GM12801 (cell line): Measurements from ENCODE around the gene MUC5AC.

Experiments
- TF ChIP-seq, protein P1 (sequence below): IDR thresholded peaks from one replicate; pipeline ENCODE4 v1.5.1; 2011; ENCODE audit warnings: control low read depth; ENCODE audit not compliant: insufficient read length; ENCODE audit errors: extremely low read depth

MUC5AC gene

DNA sequence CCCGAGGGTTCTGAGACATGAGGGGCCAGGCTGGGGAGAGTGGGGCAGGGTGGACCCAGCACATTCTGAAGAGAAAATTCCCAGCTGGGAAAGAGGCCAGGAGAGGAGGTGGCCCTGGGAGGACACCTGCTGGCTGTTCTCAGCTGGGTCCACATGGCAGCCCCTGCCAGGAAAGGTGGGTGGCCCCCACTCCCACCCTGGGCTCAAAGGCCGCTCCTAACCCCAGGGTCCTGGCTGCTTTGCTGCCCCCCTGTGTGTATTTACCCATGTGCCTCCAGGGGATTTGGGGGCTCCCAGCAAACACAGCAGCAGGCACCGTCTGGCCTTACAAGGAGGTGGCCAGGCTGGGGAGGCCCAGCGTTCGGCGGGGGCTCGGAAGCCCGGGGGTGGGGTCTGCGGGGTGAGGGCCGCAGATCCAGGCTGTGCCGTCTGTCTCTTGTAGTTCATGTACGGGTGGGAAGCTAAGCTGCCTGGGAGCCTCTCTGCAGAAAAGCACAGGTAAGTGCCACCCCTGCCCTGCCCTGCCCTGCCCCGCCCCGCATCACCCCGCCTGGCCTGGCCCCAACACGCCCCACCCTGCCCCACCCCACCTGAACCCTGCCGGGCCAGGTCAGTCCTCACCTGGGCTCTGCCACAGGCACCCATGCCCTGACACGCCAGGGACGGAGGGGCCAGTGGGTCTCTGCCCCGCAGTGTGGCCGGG is 75.7 kb downstream of the MUC5AC start:
- TF ChIP-seq, protein P1, sequence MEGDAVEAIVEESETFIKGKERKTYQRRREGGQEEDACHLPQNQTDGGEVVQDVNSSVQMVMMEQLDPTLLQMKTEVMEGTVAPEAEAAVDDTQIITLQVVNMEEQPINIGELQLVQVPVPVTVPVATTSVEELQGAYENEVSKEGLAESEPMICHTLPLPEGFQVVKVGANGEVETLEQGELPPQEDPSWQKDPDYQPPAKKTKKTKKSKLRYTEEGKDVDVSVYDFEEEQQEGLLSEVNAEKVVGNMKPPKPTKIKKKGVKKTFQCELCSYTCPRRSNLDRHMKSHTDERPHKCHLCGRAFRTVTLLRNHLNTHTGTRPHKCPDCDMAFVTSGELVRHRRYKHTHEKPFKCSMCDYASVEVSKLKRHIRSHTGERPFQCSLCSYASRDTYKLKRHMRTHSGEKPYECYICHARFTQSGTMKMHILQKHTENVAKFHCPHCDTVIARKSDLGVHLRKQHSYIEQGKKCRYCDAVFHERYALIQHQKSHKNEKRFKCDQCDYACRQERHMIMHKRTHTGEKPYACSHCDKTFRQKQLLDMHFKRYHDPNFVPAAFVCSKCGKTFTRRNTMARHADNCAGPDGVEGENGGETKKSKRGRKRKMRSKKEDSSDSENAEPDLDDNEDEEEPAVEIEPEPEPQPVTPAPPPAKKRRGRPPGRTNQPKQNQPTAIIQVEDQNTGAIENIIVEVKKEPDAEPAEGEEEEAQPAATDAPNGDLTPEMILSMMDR: no peak

DNA sequence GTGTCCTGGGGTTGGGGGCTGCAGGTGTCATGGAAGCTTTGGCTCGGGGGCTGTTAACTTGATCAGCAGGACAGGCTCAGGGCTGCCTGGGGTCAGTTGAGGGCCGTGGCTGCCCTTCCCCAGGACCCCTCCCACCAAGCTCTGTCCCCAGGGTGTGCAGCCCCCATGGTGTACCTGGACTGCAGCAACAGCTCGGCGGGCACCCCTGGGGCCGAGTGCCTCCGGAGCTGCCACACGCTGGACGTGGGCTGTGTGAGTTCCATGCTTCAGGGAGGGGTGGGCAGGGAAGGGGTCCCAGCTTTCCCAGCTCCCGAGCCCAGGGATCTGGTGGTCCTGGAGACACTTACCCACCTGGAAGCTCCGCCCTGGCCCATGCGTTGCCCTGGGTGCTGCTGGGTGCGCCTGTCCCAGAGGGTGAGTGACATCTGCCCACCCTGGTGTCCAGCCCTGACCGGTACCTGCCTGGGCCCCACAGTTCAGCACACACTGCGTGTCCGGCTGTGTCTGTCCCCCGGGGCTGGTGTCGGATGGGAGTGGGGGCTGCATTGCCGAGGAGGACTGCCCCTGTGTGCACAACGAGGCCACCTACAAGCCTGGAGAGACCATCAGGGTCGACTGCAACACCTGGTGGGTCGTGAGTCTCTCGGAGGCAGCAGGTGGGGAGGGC is 76.4 kb downstream of the MUC5AC start:
- TF ChIP-seq, protein P1: no peak

DNA sequence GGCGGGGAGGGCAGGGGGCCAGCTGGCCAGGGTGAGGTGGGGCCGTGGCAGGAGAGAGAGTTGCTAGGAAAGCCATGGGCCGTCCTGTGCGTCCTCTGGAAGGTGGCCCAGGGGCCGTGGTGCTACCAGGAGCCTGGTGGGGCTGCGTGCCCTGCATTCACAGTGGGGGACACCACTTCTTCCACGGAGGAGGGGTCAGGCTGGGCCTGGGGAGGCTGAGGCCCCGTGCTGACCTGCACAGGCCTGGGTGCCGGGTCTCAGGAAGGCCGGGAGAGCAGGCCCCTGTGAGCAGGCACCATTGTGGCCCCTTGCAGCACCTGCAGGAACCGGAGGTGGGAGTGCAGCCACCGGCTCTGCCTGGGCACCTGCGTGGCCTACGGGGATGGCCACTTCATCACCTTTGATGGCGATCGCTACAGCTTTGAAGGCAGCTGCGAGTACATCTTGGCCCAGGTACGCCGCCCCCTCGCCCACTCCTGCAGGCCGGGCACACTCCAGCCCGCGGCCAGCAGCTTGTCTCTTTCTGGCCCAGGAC is 77.1 kb downstream of the MUC5AC start:
- TF ChIP-seq, protein P1: no peak

DNA sequence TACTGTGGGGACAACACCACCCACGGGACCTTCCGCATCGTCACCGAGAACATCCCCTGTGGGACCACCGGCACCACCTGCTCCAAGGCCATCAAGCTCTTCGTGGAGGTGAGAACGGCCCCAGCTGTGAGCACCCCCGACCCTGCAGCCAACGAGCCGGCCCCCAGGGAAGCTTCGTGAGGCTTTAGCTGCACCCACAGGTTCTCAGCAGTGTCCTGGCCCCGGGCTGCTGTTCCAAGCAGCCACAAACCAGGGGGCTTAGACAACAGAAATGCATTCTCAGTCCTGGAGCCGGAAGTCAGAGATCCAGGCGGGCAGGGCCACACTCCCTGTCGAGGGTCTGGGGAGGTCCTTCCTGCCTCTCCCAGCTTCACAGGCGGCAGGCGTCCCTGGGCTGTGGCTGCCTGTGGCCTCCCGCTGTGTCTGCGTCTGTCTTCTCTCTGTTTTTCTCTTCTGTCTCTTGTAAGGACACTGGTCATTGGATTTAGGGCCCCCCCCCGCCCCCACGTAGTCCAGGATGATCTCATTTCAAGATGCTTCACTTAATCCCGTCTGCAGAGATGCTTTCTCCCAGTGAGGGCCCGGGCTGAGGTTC is 77.7 kb downstream of the MUC5AC start:
- TF ChIP-seq, protein P1: no peak

DNA sequence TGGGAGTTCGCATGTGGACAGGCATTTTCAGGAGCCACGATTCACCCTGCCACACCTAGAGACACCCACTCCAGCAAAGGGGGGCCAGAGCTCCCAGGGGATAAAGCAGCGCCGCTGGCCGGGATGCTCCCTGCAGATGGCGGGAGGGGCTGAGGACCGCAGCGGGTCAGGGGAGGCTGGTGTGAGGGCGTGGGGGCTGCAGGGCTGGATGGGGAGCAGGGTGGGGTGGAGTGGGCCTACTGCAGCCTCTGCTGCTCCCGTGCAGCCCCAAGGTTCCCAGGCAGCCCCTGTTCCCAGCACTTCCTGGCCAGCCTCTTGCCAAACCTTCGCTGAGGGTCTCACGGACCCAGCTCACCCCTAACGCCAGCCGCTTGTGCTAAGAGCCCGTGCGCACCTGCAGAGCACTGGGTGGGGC is 78.2 kb downstream of the MUC5AC start:
- TF ChIP-seq, protein P1: no peak

DNA sequence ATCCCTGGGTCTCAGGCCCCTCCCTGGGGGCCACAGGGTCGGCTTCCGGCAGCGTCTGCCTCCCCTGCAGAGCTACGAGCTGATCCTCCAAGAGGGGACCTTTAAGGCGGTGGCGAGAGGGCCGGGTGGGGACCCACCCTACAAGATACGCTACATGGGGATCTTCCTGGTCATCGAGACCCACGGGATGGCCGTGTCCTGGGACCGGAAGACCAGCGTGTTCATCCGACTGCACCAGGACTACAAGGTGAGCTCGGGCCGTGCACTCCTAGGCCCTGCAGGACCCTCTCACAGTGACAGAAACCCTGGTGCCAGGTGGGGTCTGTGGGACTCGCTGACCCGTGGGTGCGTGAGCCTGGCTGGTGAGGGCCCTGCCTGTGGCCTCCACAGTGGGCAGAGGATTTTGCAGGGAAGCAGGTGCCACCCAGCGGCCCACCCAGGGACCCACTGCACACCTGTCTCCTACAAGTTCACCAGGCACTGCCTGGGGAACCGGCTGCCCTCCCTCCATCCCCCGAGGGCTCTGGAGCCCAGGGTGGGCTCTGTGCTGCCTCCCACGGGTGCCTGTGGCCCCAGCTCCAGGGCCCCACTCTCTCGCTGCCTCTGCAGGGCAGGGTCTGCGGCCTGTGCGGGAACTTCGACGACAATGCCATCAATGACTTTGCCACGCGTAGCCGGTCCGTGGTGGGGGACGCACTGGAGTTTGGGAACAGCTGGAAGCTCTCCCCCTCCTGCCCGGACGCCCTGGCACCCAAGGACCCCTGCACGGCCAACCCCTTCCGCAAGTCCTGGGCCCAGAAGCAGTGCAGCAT is 78.8 kb downstream of the MUC5AC start:
- TF ChIP-seq, protein P1: no peak

DNA sequence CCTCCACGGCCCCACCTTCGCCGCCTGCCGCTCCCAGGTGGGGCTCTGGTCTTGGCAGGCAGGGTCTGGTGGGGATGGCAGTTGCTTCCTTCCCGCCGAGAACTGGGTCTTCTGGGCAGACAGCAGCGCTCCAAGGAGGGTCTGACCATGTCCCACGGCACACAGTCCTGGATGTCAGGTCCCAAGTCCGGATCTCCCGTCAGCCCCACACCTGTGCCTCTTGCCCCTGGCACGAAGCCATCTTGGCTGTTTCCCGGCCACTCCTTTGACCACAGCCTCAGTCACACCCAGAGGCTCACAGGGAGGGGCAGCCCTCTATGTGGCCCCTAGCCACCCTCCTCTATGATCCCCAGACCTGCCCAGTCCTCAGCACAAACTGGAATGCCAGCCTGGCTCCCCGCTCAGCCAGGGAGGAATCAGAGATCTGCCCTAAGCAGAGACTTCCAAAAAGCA is 79.4 kb downstream of the MUC5AC start:
- TF ChIP-seq, protein P1: no peak
